ENCODE measurements around the gene CXCL17. TPM values are rescaled to one million over a fixed set of nuclear protein-coding genes. Genes with fewer than 3 reads are reported as not detected.
A peak's percentile ranks its signal among the peaks of the same experiment; 100 is the strongest.

CXCL17 gene
- total RNA-seq, 2 donors from 2014 or later = 6.3 to 19.2 TPM

- H3K4me1 ChIP-seq = peaks cover 15% of the 10 kb centered on the region
- H3K9me3 ChIP-seq = no peaks in the 10 kb centered on the region
- TF ChIP-seq POLR2A (IDR thresholded peaks at IDR 0.05) = no peak
- TF ChIP-seq CTCF (IDR thresholded peaks at IDR 0.05) = no peak
- H3K27ac ChIP-seq = no peak overlapping the region
- WGBS, 2 donors = 90 to 95% methylated on average over 10 of the region's 10 CpGs
- DNase-seq = no peak
- H3K36me3 ChIP-seq (replicated peaks in 1 of 2; ENCODE audit: insufficient read depth in 1 of 2, low read depth in 2 of 2) = no peaks in the 10 kb centered on the region
- intact Hi-C loops (cut with DNase I) = no loop called here
- H3K4me3 ChIP-seq = no peak overlapping the region
- no peak for ATAC-seq
- no peaks in the 10 kb centered on the region for H3K27me3 ChIP-seq
Measured at GRCh38 chr19:42403586-42403985, 39.2 kb downstream of the CXCL17 start.

GRCh38 chr19:42402376-42403116 lies 40.2 kb downstream of the CXCL17 start:
- Histone ChIP-seq H3K9me3 (no peaks in the 10 kb centered on the region), H3K4me1 (peaks cover 20% of the 10 kb centered on the region), H3K36me3 (replicated peaks in 1 of 2; ENCODE audit: insufficient read depth in 1 of 2, low read depth in 2 of 2) (no peaks in the 10 kb centered on the region), H3K27me3 (no peaks in the 10 kb centered on the region), H3K27ac (peak overlapping the region in 3 of 4 donors; percentile 30 to 78 (median 73)), H3K4me3 (no peak overlapping the region)
- no peak for DNase-seq
- TF ChIP-seq CTCF (IDR thresholded peaks at IDR 0.05) = no peak
- TF ChIP-seq POLR2A (IDR thresholded peaks at IDR 0.05) = no peak
- intact Hi-C loops (cut with DNase I) = no loop called here
- no peak for ATAC-seq
- 46 to 63% methylated on average over 15 to 34 of the region's 34 CpGs for WGBS, 2 donors

GRCh38 chr19:42401365-42402303 lies 41.1 kb downstream of the CXCL17 start:
- H3K36me3 ChIP-seq (replicated peaks in 1 of 2; ENCODE audit: insufficient read depth in 1 of 2, low read depth in 2 of 2) = no peaks in the 10 kb centered on the region
- peaks cover 26% of the 10 kb centered on the region for H3K4me1 ChIP-seq
- intact Hi-C loops (cut with DNase I) = no loop called here
- ATAC-seq = peak; percentile 67
- peak overlapping the region; percentile 34 to 65 for H3K4me3 ChIP-seq
- peak; percentile 67 to 84 (median 78) for TF ChIP-seq CTCF (IDR thresholded peaks at IDR 0.05)
- TF ChIP-seq POLR2A (IDR thresholded peaks at IDR 0.05) = peak in 2 of 3 donors; percentile 68 to 69
- peak overlapping the region; percentile 30 to 78 (median 68) for H3K27ac ChIP-seq
- H3K27me3 ChIP-seq = no peaks in the 10 kb centered on the region
- peak; percentile 79 to 83 (median 82) for DNase-seq
- 1 to 3% methylated on average over 25 to 62 of the region's 80 CpGs for WGBS, 2 donors
- H3K9me3 ChIP-seq = no peaks in the 10 kb centered on the region

DNA sequence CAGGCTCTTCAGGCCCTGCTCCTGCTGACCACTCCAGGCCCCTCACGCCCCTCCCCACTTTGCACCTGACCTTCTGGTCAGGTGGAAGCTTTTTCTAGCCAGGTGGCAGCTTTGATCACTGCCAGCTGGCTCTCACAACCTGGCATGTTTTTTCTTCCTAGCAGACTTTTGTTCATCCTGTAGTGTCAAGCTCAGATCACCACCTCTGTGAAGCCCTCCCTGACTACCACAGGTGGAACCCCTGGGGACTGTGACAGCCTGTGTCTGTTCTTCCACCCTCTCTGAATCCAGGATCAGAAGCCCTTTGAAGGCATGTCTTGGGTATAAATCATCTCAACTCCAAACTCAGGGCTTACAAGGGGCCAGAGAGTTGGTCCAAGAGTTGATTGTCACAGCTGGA lies 42.3 kb downstream of the CXCL17 start:
- Histone ChIP-seq H3K4me3 (no peak overlapping the region), H3K4me1 (peaks cover 32% of the 10 kb centered on the region), H3K9me3 (no peaks in the 10 kb centered on the region), H3K36me3 (replicated peaks in 1 of 2; ENCODE audit: insufficient read depth in 1 of 2, low read depth in 2 of 2) (no peaks in the 10 kb centered on the region), H3K27ac (no peak overlapping the region), H3K27me3 (no peaks in the 10 kb centered on the region)
- no peak for TF ChIP-seq POLR2A (IDR thresholded peaks at IDR 0.05)
- TF ChIP-seq CTCF (IDR thresholded peaks at IDR 0.05) = no peak
- DNase-seq (no peak), ATAC-seq (no peak)
- intact Hi-C loops (cut with DNase I) = no loop called here
- WGBS, 2 donors = 56 to 58% methylated on average over 1 of the region's 1 CpG
